Dedifferentiated amniotic fluid mesenchymal stem cell (primary cell): Measurements from ENCODE around the gene SH3PXD2A.

ENCODE experiments used
- DNase-seq: peaks from one replicate; pipeline ENCODE4 v3.0.0-alpha.2; 2016; ENCODE audit errors: extremely low spot score

The SH3PXD2A gene

GRCh38 chr10:103812432-103812831 is 42.9 kb downstream of the SH3PXD2A start:
- DNase-seq, result no peak

- DNase-seq, result no peak
Observed at GRCh38 chr10:103812004-103812403, 43.4 kb downstream of the SH3PXD2A start.

- no peak for DNase-seq
Observed at GRCh38 chr10:103811463-103811862, 43.9 kb downstream of the SH3PXD2A start.

GRCh38 chr10:103808780-103809179 is 46.6 kb downstream of the SH3PXD2A start:
- no peak for DNase-seq

GRCh38 chr10:103807996-103808395 is 47.4 kb downstream of the SH3PXD2A start:
- DNase-seq, result no peak

- no peak for DNase-seq
Observed at GRCh38 chr10:103806395-103807187, 48.8 kb downstream of the SH3PXD2A start.

- DNase-seq, result no peak
Observed at GRCh38 chr10:103805781-103806180, 49.6 kb downstream of the SH3PXD2A start.

GRCh38 chr10:103804871-103805270 is 50.5 kb downstream of the SH3PXD2A start:
- DNase-seq, result no peak

GRCh38 chr10:103803941-103804340 is 51.4 kb downstream of the SH3PXD2A start:
- DNase-seq, result no peak

- no peak for DNase-seq
Observed at GRCh38 chr10:103802637-103803353, 52.6 kb downstream of the SH3PXD2A start.

GRCh38 chr10:103802081-103802480 is 53.3 kb downstream of the SH3PXD2A start:
- DNase-seq, result no peak

- no peak for DNase-seq
Observed at GRCh38 chr10:103800789-103801540, 54.4 kb downstream of the SH3PXD2A start.

- no peak for DNase-seq
Observed at GRCh38 chr10:103800089-103800488, 55.3 kb downstream of the SH3PXD2A start.

GRCh38 chr10:103799341-103799740 is 56.0 kb downstream of the SH3PXD2A start:
- no peak for DNase-seq

- DNase-seq, result no peak
Observed at GRCh38 chr10:103798511-103798910, 56.9 kb downstream of the SH3PXD2A start.

- DNase-seq, result no peak
Observed at GRCh38 chr10:103797857-103798256, 57.5 kb downstream of the SH3PXD2A start.

GRCh38 chr10:103795634-103796270 is 59.6 kb downstream of the SH3PXD2A start:
- DNase-seq, result no peak

GRCh38 chr10:103794996-103795395 is 60.4 kb downstream of the SH3PXD2A start:
- DNase-seq, result no peak

GRCh38 chr10:103793920-103794883 is 61.2 kb downstream of the SH3PXD2A start:
- DNase-seq, result no peak

GRCh38 chr10:103793429-103793828 is 61.9 kb downstream of the SH3PXD2A start:
- no peak for DNase-seq

GRCh38 chr10:103792547-103792946 is 62.8 kb downstream of the SH3PXD2A start:
- no peak for DNase-seq
